Brain microvascular endothelial cell (primary cell): Measurements from ENCODE around the gene MAN1C1.

ENCODE experiments used
- DNase-seq: peaks from one replicate; pipeline ENCODE4 v3.0.0-alpha.2; 2020
- H3K27ac ChIP-seq: fragments of 250-450 bp; sonication (Bioruptor Pico); 2 replicates; pipeline ENCODE4 v1.5.1; 2020; ENCODE audit warnings: mild to moderate bottlenecking, moderate library complexity
- H3K27me3 ChIP-seq: fragments of 250-450 bp; sonication (Bioruptor Pico); replicated peaks from 2 replicates; pipeline ENCODE4 v1.5.1; 2020; ENCODE audit warnings: mild to moderate bottlenecking
- H3K36me3 ChIP-seq: fragments of 250-450 bp; sonication (Bioruptor Pico); replicated peaks from 2 replicates; pipeline ENCODE4 v1.5.1; 2020; ENCODE audit warnings: mild to moderate bottlenecking
- H3K4me3 ChIP-seq: 2 replicates; pipeline ENCODE4 v1.5.1; 2011; ENCODE audit warnings: low read depth, mild to moderate bottlenecking, control low read depth, low read length, moderate library complexity
- in situ Hi-C: cut with HindIII; loops from 2 replicates; pipeline ENCODE4 v1.10.0; 2017; ENCODE audit warnings: low sequenced_read_pairs, low pct_ligation_motif_present
- TF ChIP-seq, protein P1 (sequence below): IDR thresholded peaks from 2 replicates; pipeline ENCODE4 v1.5.1; 2011; ENCODE audit warnings: low read depth, mild to moderate bottlenecking, moderate library complexity, low read length, control low read depth, inconsistent platforms; ENCODE audit errors: missing control alignments

Gene MAN1C1

DNA sequence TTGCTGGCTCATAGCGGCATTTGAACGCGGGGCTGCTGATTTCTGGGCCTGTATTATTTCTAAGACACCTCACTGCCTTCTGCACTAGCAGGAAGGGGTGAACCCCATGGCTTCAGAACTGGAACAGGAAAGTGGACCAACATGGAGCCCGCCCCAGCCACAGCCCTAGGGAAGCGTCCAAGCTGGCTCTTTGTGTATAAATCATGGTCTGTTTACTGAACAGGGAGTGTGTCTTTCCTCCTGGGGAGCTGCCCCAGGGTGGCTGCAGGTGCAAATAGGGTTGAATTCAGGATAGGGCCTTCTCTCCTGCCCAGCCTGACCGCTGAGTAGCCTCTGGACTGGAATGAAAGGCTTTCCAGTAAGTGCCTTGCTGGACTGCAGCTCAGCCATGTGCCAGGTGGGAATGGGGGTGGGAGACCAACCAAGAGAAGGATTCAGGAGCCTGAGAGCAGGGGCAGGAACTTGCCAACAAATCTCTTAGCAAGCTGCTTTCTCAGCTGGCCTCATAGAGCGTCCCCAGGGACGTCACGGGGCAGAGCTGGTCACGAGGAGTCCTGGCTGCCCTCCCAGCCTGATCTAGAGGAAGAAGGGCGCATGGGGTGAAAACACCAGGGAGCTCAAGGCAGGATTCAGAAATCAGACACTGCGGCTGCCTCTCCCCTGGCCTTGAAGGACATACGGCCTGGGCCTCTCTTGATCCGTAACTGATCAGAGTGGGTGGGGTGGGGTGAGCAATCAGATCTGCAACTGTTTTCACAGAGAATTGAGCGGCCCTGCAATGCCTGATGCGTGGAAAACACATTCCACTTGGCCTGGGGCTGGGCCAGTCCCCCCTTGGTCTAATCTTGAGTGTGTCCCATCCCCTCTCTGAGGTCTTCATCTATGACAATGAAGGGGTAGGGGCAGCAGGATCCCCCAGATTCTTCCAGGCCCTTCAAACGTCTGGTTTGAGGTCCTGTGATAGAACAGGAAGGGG lies 126.9 kb downstream of the MAN1C1 start:
- H3K27ac ChIP-seq = no peak overlapping the region
- peak; percentile 69 for DNase-seq

DNA sequence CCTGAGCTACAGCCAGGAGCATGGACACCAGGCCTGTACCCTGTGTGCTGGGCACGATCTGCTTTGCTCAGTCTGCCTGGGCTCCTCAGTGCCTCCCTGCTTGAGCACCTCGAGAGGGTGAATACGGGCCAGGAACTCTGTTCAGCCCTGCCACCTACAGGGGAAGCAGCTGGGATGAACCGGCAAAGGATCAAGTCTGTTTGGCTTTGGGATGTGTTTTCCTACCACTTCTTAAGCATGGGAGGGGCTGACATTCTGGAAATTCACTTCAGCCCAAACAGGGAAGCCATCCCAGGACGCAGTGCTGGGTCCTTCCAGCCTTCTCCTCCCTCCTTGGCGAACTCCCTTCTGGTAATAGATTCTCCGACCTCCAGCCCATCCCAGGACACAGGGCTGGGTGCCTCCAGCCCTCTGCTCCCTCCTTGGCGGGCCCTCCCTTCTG lies 127.6 kb downstream of the MAN1C1 start:
- no peak overlapping the region for H3K4me3 ChIP-seq
- peaks cover 6% of the 10 kb centered on the region for H3K27me3 ChIP-seq
- in situ Hi-C loops = no loop called here
- TF ChIP-seq, protein P1, sequence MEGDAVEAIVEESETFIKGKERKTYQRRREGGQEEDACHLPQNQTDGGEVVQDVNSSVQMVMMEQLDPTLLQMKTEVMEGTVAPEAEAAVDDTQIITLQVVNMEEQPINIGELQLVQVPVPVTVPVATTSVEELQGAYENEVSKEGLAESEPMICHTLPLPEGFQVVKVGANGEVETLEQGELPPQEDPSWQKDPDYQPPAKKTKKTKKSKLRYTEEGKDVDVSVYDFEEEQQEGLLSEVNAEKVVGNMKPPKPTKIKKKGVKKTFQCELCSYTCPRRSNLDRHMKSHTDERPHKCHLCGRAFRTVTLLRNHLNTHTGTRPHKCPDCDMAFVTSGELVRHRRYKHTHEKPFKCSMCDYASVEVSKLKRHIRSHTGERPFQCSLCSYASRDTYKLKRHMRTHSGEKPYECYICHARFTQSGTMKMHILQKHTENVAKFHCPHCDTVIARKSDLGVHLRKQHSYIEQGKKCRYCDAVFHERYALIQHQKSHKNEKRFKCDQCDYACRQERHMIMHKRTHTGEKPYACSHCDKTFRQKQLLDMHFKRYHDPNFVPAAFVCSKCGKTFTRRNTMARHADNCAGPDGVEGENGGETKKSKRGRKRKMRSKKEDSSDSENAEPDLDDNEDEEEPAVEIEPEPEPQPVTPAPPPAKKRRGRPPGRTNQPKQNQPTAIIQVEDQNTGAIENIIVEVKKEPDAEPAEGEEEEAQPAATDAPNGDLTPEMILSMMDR = peak; percentile 77
- H3K36me3 ChIP-seq = no peaks in the 10 kb centered on the region
- H3K27ac ChIP-seq = no peak overlapping the region
- peak; percentile 27 for DNase-seq

More for the DNA sequence above, 126.9 kb downstream of the MAN1C1 start:
- H3K27me3 ChIP-seq = peaks cover 5% of the 10 kb centered on the region
- H3K4me3 ChIP-seq = no peak overlapping the region
- in situ Hi-C loops = no loop called here
- TF ChIP-seq, protein P1 = no peak
- H3K36me3 ChIP-seq = no peaks in the 10 kb centered on the region

DNA sequence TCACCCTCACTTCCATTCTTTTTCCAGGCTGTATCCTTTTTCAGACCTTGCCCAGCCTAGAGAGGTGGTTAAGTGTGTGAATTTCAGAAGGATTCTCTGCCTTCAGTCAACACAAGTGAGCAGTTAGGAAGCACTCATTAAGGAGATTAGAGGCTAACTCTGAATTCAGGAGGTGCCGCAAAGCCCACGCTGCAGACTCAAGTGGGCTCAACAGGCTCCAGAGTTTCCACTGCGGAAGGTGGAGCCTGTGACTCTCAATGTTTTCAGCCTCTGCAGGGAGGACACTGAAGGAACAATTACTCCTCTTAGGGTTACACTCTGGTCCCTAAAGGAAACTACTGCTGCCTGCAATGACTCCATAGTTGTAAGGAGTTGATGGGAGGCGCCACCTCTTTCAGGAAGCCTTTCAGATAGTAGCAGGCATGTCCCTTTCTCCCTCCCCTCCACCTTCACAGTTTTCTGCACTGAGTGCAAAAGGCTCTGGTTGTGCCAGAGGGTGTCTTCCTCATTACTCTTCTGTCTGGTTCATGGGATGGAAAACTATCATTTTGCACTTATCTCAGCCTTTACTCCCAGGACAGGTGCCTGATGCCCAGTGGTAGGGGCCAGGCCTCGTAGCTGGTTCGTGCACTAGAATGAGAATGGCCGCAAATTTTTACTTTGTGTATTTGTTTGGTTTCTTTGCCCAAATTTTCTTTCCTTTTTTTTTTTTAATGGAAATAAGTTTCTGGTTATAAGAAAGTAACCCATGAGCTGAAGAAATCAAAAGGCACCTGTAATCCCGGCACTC lies 128.2 kb downstream of the MAN1C1 start:
- Histone ChIP-seq H3K4me3 (no peak overlapping the region), H3K27ac (no peak overlapping the region), H3K36me3 (no peaks in the 10 kb centered on the region), H3K27me3 (peaks cover 8% of the 10 kb centered on the region)
- in situ Hi-C loops = no loop called here
- no peak for DNase-seq
- TF ChIP-seq, protein P1 = no peak

DNA sequence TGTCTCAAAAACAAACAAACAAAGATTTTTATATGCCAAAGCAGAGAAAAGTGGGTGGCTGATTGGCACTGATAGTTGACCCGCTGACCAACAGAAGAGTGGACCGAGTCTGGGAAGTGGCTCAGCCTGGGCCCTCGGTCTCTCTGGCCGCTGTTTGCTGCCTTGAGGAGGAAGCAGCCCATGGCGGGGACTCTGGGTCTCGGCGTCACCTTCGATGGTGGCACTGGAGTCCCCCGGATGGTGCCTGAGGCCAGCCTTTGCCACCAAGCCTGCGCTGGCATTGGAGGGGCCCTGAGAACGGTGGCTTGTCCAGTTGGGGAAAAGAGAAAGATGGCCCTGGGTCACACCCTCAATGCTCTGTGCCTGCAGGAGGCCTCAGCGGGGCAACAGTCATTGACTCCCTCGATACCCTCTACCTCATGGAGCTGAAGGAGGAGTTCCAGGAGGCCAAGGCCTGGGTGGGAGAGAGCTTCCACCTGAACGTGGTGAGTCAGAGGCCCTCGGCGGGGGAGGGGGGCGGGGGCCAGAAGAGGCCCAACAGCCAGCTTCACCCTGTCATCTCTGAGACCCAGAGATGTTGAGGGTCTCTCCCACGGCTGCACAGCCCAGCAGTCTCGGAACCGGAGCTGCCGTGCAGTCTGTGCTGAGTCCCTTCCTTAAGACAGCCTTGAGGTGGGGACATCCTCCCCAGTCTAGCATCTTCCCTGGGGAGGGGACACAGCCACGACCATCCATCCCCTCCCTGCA lies 129.9 kb downstream of the MAN1C1 start:
- Histone ChIP-seq H3K27me3 (peaks cover 11% of the 10 kb centered on the region), H3K36me3 (no peaks in the 10 kb centered on the region), H3K4me3 (no peak overlapping the region), H3K27ac (no peak overlapping the region)
- DNase-seq = no peak
- in situ Hi-C loops = no loop called here
- TF ChIP-seq, protein P1 = no peak

DNA sequence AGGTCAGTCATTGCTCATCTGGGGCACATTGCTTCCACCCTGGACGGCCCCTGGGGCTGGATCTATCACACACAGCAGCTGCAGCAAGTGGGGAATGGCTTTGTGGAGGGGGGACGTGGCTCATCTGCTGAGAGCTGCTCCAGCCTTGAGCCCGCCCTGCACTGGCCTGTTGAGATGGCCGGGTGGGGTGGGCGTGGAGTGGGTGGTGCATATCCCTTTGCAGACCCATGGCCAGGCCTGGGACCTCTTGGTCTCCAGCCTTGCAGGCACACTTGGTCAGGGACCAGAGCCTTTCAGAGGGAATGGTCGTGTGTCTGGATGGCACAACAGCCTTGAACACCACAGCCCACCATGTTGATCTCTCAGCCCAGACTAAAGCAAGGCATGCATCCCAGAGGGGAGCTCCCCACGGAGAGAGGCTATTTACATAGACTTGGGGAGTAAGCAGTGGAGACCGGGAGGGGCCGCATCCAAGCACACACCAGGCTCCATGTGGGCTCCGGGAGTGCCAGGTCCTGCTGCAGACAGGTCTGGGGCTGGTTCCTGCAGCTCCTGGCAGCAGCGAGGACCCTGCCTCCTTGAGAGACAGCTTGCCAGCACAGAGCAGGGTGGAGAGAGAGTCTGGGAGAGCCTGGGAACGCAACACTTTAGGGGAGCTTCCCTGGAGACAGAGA lies 130.6 kb downstream of the MAN1C1 start:
- Histone ChIP-seq H3K4me3 (no peak overlapping the region), H3K36me3 (no peaks in the 10 kb centered on the region), H3K27me3 (peaks cover 11% of the 10 kb centered on the region), H3K27ac (no peak overlapping the region)
- no peak for DNase-seq
- TF ChIP-seq, protein P1 = no peak
- in situ Hi-C loops = no loop called here
